VCaP (cell line): Measurements from ENCODE around the gene AKAIN1.

ENCODE experiments used
- H3K27ac ChIP-seq: fragments of 450-650 bp; 2 replicates; pipeline ENCODE4 v1.5.1; 2017
- TF ChIP-seq, protein P1 (sequence below): fragments of 450-650 bp; conservative IDR thresholded peaks from 2 replicates; pipeline ENCODE4 v1.5.1; 2017; ENCODE audit warnings: mild to moderate bottlenecking, moderate library complexity

The AKAIN1 gene

DNA sequence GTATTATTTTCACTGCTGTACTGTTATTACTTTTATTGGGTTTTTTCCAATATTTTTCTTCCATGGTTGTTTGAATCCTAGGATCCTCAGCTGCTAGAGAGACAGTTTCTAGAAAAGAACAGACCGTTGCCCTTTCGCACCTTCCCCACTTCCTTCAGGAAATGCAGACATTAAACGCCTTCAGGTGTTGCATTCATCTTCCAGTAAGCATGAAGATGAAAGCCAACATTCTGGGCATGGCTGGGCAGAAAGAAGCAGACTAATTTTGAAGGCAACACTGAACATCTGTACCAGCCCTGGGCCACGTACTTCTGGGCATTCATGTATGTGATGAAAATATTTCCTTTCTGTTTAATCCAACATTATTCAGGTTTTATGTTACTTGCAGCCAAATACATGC is 51.0 kb downstream of the AKAIN1 start:
- no peak overlapping the region for H3K27ac ChIP-seq

DNA sequence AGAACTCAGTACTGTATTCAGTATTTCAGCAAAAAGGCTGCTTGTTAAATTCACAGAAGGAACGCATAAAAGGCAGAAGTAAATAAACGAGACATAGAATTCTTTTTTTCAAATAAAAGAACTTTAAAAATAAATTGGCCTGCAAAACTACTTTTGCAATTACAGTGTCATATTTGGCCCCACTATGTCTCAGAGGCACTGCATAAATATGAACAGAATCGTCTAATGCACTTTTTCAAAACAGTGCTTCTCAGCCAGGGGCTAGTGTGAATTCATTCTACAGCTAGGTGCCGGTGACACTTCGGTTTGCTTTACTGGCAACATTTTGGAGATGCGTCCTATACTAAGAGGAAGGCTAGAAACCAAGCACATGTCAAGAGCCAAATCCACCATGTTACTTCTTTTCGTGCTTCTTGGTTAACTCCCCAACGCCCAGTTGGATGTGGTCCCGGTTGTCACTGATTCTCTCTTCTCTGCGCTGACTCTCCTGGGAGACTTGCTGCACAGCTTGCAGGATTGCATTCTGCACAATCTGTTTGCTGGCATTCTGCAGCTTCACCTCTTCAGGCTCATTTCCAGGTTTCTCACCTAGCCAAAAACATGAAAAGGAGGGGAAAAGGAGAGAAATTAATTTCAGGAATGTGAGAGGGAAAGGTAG is 51.8 kb downstream of the AKAIN1 start:
- TF ChIP-seq, protein P1, sequence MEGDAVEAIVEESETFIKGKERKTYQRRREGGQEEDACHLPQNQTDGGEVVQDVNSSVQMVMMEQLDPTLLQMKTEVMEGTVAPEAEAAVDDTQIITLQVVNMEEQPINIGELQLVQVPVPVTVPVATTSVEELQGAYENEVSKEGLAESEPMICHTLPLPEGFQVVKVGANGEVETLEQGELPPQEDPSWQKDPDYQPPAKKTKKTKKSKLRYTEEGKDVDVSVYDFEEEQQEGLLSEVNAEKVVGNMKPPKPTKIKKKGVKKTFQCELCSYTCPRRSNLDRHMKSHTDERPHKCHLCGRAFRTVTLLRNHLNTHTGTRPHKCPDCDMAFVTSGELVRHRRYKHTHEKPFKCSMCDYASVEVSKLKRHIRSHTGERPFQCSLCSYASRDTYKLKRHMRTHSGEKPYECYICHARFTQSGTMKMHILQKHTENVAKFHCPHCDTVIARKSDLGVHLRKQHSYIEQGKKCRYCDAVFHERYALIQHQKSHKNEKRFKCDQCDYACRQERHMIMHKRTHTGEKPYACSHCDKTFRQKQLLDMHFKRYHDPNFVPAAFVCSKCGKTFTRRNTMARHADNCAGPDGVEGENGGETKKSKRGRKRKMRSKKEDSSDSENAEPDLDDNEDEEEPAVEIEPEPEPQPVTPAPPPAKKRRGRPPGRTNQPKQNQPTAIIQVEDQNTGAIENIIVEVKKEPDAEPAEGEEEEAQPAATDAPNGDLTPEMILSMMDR, result no peak
- no peak overlapping the region for H3K27ac ChIP-seq

More for the DNA sequence above, 51.0 kb downstream of the AKAIN1 start:
- TF ChIP-seq, protein P1, result no peak

DNA sequence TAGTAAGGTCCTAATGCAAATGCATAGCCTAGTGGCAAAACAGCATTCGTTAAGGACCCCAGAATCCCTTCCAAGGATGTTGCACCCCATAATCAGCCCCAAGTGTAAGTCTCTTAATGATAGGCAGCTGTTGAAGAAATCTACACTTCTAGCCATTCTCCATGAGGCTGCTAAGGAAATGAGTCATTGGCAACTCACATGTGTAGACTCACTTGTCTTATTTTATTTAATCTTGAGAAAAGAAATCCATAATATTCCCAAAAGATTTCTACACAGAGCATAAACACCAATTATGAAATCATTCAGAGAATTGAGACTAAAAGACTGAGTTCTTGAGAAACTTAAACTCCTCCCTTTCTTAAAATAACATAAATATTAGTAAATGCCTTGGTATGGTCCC is 52.4 kb downstream of the AKAIN1 start:
- TF ChIP-seq, protein P1, result no peak

DNA sequence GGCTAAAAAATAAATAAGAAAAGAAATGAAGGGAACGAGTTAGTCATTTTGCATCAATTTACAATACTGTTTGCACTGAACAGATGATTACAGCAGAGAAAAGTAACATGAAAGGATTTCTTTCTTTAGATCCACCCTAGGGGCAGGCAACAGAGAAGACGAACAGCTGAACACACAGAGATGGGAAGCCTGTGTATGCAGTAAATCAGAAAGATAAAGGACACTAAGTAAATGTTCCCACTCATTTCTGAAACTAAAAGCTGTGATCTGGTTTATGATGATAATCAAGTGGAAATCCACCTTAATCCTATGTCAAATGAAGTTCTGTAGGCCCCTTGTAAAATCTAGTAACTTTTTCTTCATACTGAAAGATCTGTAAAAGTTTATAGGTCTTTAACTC is 54.2 kb downstream of the AKAIN1 start:
- TF ChIP-seq, protein P1, result no peak
- no peak overlapping the region for H3K27ac ChIP-seq

More for the DNA sequence above, 52.4 kb downstream of the AKAIN1 start:
- H3K27ac ChIP-seq, result no peak overlapping the region

DNA sequence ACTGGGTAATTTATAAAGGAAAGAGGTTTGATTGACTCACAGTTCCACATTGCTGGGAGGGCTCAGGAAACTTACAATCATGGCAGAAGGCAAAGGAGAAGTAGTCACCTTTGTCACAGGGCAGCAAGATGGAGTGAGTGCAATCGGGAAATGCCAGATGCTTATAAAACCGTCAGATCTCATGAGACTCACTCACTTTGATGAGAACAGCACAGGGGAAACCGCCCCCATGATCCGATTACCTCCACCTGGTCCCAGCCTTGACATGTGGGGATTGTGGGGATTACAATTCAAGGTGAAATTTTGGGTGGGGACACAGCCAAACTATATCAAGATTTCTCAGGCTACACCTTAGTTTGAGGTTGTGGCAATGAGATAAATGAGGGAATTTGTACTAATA is 54.9 kb downstream of the AKAIN1 start:
- TF ChIP-seq, protein P1, result no peak

DNA sequence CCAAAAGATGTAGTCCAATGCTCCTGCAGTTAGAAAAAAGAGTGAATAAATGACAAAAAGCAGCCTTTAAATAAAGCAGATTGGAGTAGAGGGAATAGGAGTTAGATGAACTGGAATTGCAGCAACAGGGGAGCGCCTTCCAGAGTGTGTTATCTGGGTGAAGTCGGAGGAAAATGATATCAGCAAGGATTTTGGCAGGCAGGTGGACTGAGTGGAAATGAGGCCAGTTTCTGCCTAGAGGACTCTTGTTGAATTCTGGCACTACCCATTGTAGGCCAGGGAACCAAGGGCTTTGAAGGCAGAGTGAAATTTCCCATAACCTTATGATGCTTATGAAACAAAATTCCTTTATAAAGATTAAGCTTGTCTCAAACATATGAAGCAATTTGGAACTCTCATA is 59.8 kb downstream of the AKAIN1 start:
- H3K27ac ChIP-seq, result no peak overlapping the region
- TF ChIP-seq, protein P1, result no peak

More for the DNA sequence above, 54.9 kb downstream of the AKAIN1 start:
- no peak overlapping the region for H3K27ac ChIP-seq

DNA sequence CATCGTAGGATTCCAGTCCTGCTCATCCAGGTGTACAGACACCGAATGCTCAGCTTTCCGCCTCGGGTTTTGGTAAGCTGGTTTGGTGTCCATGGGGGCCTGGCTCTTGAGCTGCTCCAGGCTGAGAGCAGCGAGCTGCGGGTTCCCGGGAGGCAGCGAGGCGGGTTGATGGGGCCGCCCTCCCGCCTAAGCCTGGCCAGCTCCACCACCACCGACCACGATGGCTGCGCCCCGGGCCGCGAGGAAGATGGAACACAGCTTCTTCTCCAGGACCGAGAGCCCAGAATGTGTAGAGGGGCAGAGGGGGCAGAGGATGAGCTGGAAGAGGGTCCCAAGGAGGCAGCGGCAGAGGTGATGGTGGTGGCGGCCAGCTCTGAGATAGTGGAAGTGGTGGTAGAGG is 64.1 kb downstream of the AKAIN1 start:
- H3K27ac ChIP-seq, result no peak overlapping the region
- TF ChIP-seq, protein P1, result no peak
